WTC11 (cell line): ENCODE results near the gene EEFSEC.

Experiments used
- CTCF ChIP-seq: fragments of 200-600 bp; IDR thresholded peaks from 2 replicates; pipeline ENCODE4 v1.8.0; 2022; ENCODE audit warnings: antibody characterized with exemption
- USF2 ChIP-seq: sonication (generic); formaldehyde crosslinking; IDR thresholded peaks from 2 replicates; pipeline ENCODE4 v1.8.1; 2023; ENCODE audit warnings: mild to moderate bottlenecking, missing genetic modification reagents, moderate library complexity

GRCh38 chr3:128327606-128328031 is 174.3 kb downstream of the EEFSEC start:
- TF ChIP-seq CTCF, result no peak
- no peak for TF ChIP-seq USF2 (CRISPR knock-in tag)
